Vagina (tissue), 2 donors: ENCODE measurements around the gene COPZ1. TPM values are rescaled to one million over a fixed set of nuclear protein-coding genes. Genes with fewer than 3 reads are reported as not detected.

Experiments
- DNase-seq, 2 donors: peaks; one replicate each; pipeline ENCODE4 v3.0.0-alpha.2; 2017; ENCODE audit errors: extremely low spot score in 2 of 2
- H3K27ac ChIP-seq: fragments of 200-600 bp; sonication (generic); one replicate; pipeline ENCODE4 v1.5.1; 2019
- H3K27me3 ChIP-seq: fragments of 200-600 bp; sonication (generic); one replicate; pipeline ENCODE4 v1.5.1; 2019
- H3K36me3 ChIP-seq, 2 donors: fragments of 200-600 bp; sonication (generic); one replicate each; pipeline ENCODE4 v1.5.1; 2017 to 2019
- H3K4me1 ChIP-seq: fragments of 200-600 bp; sonication (generic); one replicate; pipeline ENCODE4 v1.5.1; 2019
- H3K4me3 ChIP-seq, 2 donors: fragments of 200-600 bp; sonication (generic); 1 replicate in 1 of 2; 2 replicates in 1 of 2; pipeline ENCODE4 v1.5.1; 2016 to 2019
- H3K9me3 ChIP-seq: fragments of 200-600 bp; sonication (generic); one replicate; pipeline ENCODE4 v1.5.1; 2019
- POLR2A ChIP-seq, 2 donors: fragments of 450-650 bp; IDR thresholded peaks; one replicate each; pipeline ENCODE4 v1.6.1; 2017; ENCODE audit warnings: antibody characterized with exemption in 2 of 2, mild to moderate bottlenecking in 2 of 2, moderate library complexity in 2 of 2
- POLR2AphosphoS5 ChIP-seq, 2 donors: sonication (generic); formaldehyde crosslinking; IDR thresholded peaks; one replicate each; pipeline ENCODE4 v1.9.0; 2017; ENCODE audit warnings: antibody characterized with exemption in 2 of 2, mild to moderate bottlenecking in 2 of 2, low read depth in 1 of 2; ENCODE audit not compliant: insufficient read depth in 1 of 2
- intact Hi-C: fragments of 100-400 bp; cut with DNase I; formaldehyde crosslinking; loops from one replicate; pipeline ENCODE4 v1.15.1; 2023
- total RNA-seq: library from RNA; depleted of rRNA; stranded (reverse); fragments of >200 nt; gene quantifications from one replicate; pipeline ENCODE4 v1.2.3, GENCODE V29; 2016
- TF ChIP-seq, protein P1 (sequence below), 3 experiments: fragments of 450-650 bp in 2 of 3; fragments of 200-600 bp in 1 of 3; sonication (generic) in 1 of 3; IDR thresholded peaks; one replicate each; pipeline ENCODE4 v1.5.1; 2017 to 2019; ENCODE audit warnings: antibody characterized with exemption in 3 of 3, mild to moderate bottlenecking in 2 of 3, moderate library complexity in 2 of 3

Gene COPZ1
- total RNA-seq, 1 donor from 2014 or later: 47.6 TPM

DNA sequence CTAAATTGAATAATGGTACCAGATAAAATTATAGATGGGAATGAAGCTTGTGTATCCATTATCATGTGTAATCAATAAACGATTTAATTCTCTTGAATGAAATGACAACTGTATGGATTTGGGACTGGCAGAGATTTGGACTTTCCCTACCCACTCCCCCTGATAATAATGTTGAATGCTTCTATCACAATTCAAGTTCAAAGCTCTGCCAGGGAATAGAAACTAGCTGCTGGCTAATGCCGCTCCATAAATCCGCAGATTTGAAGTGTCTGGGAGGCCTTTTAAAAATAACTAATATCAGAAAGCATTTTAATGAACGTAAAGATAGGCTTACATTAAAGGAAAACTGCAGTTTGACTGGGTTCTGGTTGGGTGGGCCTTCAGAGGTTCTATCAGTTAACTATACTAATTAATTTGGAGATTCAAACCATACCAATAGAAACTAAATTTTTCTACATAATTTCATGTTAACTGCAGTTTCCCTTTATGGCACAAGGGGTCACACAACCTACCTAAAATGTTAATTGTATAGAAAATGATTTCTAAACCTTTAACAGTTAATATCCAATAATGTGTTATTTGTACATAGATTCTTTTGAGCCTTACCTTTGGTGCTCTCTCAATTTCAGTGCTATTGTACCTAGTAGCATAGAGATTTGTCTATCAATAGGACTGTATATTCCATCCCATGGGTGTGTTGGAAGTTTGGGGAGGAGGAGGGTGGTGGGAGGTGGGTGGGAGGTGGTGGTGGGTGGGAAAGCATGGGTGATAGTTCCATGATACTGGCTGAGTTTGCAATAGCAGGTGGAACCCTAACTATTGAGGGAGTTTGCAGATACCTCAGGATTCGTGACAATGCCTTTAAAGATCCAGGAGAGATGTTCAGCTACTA, 39.5 kb upstream of the COPZ1 start:
- Histone ChIP-seq H3K27ac (no peak overlapping the region), H3K36me3 (peaks cover 4 to 70% of the 10 kb centered on the region in 2 donors), H3K4me1 (peaks cover 55% of the 10 kb centered on the region), H3K27me3 (no peaks in the 10 kb centered on the region), H3K9me3 (no peaks in the 10 kb centered on the region), H3K4me3 (no peak overlapping the region)
- intact Hi-C loops: no loop called here
- no peak for TF ChIP-seq POLR2A (IDR thresholded peaks at IDR 0.05)
- TF ChIP-seq, protein P1, sequence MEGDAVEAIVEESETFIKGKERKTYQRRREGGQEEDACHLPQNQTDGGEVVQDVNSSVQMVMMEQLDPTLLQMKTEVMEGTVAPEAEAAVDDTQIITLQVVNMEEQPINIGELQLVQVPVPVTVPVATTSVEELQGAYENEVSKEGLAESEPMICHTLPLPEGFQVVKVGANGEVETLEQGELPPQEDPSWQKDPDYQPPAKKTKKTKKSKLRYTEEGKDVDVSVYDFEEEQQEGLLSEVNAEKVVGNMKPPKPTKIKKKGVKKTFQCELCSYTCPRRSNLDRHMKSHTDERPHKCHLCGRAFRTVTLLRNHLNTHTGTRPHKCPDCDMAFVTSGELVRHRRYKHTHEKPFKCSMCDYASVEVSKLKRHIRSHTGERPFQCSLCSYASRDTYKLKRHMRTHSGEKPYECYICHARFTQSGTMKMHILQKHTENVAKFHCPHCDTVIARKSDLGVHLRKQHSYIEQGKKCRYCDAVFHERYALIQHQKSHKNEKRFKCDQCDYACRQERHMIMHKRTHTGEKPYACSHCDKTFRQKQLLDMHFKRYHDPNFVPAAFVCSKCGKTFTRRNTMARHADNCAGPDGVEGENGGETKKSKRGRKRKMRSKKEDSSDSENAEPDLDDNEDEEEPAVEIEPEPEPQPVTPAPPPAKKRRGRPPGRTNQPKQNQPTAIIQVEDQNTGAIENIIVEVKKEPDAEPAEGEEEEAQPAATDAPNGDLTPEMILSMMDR (IDR thresholded peaks at IDR 0.05): no peak
- no peak for TF ChIP-seq POLR2AphosphoS5 (IDR thresholded peaks at IDR 0.05; ENCODE audit: insufficient read depth in 1 of 2, low read depth in 1 of 2)
- DNase-seq: no peak

DNA sequence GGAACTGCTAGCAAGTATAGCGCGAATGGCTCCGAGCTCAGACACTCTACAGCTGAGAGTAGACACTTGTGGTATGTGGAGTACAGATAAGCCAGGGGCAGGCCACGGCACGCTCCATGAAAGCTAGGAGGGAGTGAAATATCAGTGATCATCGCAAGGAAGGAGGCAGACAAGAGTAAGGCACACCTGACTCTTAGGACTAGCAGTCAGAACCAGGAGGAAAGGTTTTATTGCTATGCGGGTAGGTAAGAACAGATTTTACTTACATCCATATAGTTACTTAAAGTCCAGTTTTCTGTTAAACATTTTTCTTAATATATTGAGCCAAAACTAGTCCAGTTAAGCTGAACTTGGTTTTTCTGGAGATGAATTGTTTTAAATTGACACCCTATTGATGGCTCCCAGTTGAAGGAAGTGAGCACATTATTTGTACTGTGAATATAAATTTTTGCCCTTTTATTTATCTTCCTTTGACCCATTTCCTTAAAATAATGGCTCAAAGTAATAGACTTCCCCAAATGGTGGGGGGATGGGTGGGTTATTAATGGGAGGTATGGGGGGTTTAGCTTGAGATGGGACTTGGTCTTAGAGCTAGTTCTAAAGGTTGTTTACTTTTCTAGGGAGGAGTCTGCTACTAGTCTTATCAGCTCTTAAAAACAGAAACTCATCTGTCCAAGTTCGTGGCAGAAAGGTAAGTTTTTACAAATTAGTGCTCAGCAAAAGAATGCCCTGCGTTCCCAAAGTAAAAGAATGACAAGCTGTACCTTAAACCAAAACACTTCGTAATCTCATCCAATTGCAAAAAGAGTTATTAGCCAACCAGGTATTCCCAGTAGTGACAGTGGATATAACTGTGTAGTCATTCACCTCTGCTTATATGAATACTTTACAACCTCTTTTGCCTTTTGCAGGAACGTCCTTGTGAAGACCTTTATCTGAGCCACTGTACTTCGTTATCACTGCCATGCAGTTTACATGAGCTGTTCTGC, 38.6 kb upstream of the COPZ1 start:
- DNase-seq: no peak
- Histone ChIP-seq H3K27ac (no peak overlapping the region), H3K4me1 (peaks cover 52% of the 10 kb centered on the region), H3K27me3 (no peaks in the 10 kb centered on the region), H3K4me3 (no peak overlapping the region), H3K9me3 (no peaks in the 10 kb centered on the region), H3K36me3 (peaks cover 4 to 70% of the 10 kb centered on the region in 2 donors)
- TF ChIP-seq POLR2A (IDR thresholded peaks at IDR 0.05) (no peak), POLR2AphosphoS5 (IDR thresholded peaks at IDR 0.05; ENCODE audit: insufficient read depth in 1 of 2, low read depth in 1 of 2) (no peak)
- TF ChIP-seq, protein P1 (IDR thresholded peaks at IDR 0.05): no peak
- intact Hi-C loops: no loop called here

DNA sequence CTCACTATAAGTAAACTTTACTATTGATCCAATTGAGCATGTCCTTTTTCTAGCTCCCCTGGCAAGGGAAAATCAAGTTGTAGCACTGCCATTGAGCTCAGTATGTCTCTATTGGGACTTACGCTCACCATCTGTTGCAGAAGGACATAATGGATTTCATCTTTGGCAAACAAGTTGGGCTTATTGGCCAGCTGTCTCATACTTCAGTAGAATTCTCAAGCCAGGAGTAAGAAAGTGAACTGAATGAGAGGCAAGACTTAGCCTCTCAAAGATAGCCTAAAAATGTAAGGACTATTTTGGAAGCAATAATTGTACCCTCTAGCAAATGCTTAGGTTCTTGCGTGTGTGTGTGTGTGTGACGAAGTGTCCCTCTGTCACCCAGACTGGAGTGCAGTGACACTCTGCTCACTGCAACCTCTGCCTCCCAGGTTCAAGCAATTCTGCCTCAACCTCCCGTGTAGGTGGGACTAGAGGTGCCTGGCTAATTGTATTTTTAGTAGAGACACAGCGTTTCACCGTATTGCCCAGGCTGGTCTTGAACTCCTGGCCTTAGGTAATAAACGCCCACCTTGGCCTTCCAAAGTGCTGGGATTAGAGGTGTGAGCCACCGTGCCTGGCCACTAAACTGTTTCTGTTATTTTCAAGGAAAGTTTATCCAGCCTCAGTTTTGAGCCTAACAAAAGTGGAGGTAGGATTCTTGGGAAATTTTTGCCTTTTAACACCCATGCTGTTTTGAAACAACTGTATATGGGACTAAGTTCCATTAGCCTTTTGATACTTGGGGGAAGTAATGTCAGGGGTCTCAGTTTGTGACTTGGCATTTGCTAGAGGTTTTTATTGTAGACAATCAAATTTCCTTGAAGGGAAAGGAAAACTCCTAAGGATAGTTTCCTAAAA, 37.4 kb upstream of the COPZ1 start:
- TF ChIP-seq POLR2A (IDR thresholded peaks at IDR 0.05): no peak
- no peak for DNase-seq
- Histone ChIP-seq H3K27ac (no peak overlapping the region), H3K36me3 (peaks cover 0 to 63% of the 10 kb centered on the region in 2 donors), H3K9me3 (no peaks in the 10 kb centered on the region), H3K4me1 (peaks cover 40% of the 10 kb centered on the region), H3K27me3 (no peaks in the 10 kb centered on the region), H3K4me3 (no peak overlapping the region)
- intact Hi-C loops: no loop called here

DNA sequence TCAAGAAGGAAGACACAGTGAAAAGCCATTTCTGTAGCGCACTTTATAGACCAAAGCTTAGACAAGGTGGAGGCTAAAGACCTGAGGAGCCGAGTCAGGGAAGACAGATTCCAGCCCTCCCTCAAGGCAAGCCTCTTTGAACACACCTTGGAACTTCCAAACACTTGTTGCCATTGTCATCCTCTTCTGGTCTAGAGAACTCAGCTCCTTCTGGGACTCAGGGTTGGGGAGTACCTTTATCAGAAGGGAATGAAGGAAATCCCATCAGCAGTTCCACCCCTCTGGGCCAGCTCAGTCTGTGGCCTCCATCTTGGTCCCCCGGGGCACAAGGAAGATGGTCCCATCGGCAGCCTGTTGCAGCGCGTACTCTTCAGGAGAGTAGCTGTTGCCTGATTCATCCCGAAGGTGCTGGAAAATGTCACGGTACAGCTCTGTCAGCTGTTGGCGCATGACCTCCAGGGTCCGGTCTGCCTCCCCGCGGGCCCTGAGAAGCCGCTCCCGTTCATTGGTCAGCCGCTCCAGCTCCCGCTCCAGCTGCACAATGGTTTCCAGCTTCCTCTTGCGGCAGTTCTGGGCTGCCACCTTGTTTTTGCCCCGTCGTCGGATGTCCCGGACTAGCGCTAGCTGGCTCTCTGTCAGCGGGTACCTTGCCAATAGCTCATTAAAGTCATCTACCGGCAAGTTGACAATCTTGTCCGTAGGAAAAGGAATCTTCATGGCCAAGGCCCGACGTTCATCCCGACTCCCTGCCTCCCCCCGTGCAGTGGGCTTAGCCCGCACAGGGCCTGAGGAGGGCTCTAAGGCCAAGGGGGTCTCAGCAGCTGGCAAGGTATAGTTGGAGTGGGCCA, 32.6 kb upstream of the COPZ1 start:
- H3K4me3 ChIP-seq: no peak overlapping the region
- no peak for DNase-seq
- TF ChIP-seq POLR2A (IDR thresholded peaks at IDR 0.05) (no peak), POLR2AphosphoS5 (IDR thresholded peaks at IDR 0.05; ENCODE audit: insufficient read depth in 1 of 2, low read depth in 1 of 2) (no peak)
- TF ChIP-seq, protein P1 (IDR thresholded peaks at IDR 0.05): no peak
- no peaks in the 10 kb centered on the region for H3K27me3 ChIP-seq
- no peaks in the 10 kb centered on the region for H3K4me1 ChIP-seq
- intact Hi-C loops: no loop called here
- no peaks in the 10 kb centered on the region for H3K9me3 ChIP-seq
- no peak overlapping the region for H3K27ac ChIP-seq
- H3K36me3 ChIP-seq: peaks cover 0 to 17% of the 10 kb centered on the region in 2 donors
